ENCODE measurements around the gene LBX1. TPM values are rescaled to one million over a fixed set of nuclear protein-coding genes. Genes with fewer than 3 reads are reported as not detected.

Gene LBX1
- under 1 TPM in 1 of 4 donors, not detected in 3; 0.60 TPM for total RNA-seq

DNA sequence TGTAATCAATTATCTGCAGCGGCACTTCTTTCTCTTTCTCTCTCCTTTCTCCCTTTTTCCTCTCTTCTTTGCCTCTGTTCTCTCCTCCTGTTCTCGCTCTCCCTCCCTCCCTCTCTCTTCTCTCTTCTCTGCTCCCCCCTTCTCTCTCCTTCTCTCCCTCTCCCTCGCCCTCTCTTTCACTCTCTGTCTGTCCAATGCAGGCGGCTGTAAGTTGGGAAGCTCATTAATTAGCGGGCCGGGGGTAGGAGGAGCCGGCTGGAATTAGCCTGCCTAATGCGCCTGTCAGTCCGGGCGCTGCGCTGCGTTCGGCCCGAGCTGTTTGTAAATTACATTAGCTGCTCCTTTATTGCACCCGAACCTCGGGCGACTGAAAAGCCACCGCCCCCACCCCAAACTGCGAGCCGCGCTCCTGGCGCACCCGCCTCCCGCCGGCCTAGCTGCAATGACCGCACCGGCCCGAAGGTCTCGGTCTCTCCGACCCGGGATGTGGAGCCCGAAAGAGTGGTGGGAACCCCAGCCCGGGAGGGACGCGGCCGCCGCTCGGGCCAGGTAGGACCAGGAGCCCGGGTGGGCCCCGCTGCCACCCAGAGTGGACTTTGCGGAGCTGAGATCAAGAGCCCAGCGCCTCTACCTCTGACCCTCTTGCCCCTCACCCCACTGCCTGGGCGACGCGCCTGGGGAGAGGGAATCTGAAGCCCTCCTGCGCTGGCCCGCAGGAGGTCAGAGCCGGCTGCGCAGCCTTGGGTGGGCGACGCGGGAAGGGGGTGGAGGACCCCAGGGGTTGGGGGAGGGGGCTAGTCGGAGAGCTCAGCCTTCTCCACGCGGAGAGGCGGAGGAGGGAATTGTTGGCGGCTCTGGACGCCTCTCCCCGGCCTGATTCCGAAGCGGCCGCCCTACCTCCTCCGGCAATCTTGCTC lies at the start of gene LBX1:
TSS of gene LBX1 (minus strand) at position 198 of the 917 bp plus-strand sequence. CDS start 648 bp downstream, outside the sequence.
- Histone ChIP-seq H3K27me3 (peaks cover 6 to 99% of the 10 kb centered on the region in 2 donors), H3K36me3 (no peaks in the 10 kb centered on the region), H3K4me3 (peak within 1 kb of the TSS in 1 of 4 donors; percentile 26), H3K27ac (no peak within 1 kb of the TSS), H3K4me1 (peaks cover 0 to 60% (median 45%) of the 10 kb centered on the region in 4 donors), H3K9me3 (no peaks in the 10 kb centered on the region)
- no peak for TF ChIP-seq POLR2A (IDR thresholded peaks at IDR 0.05)
- no peak for TF ChIP-seq EP300 (IDR thresholded peaks at IDR 0.05)
- TF ChIP-seq CTCF (IDR thresholded peaks at IDR 0.05), result no peak
- 4% methylated on average over 22 to 39 of the region's 63 CpGs for WGBS, 2 donors
- DNase-seq (ENCODE audit: low spot score in 2 of 2), result no peak

DNA sequence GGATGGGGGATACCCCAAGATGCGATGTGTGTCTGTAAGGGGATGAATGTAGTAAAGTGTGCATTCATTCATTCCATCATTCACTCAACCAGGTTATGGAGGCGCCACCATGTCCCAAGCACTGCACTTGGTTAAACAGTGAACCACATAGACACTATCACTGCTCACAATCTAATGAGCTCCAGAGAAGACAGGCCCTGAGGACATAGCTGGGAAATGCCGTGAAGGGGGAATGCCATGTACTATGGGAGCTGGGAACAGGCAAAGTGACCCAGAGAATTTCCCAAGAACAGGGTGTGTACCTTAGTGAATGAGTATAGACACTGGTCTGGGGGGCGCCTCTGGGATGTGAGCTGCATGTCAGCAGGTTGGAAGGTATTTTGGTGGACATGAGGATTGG lies 44.5 kb upstream of the LBX1 start:
- TF ChIP-seq EP300 (IDR thresholded peaks at IDR 0.05), result no peak
- no peak for TF ChIP-seq CTCF (IDR thresholded peaks at IDR 0.05)
- no peak for TF ChIP-seq POLR2A (IDR thresholded peaks at IDR 0.05)
- 79 to 83% methylated on average over 4 of the region's 4 CpGs for WGBS, 2 donors
- no peak overlapping the region for H3K4me3 ChIP-seq
- peaks cover 0 to 43% of the 10 kb centered on the region in 2 donors for H3K27me3 ChIP-seq
- H3K36me3 ChIP-seq, result no peaks in the 10 kb centered on the region
- H3K27ac ChIP-seq, result no peak overlapping the region
- H3K9me3 ChIP-seq, result no peaks in the 10 kb centered on the region
- no peaks in the 10 kb centered on the region for H3K4me1 ChIP-seq
- DNase-seq (ENCODE audit: low spot score in 2 of 2), result no peak

DNA sequence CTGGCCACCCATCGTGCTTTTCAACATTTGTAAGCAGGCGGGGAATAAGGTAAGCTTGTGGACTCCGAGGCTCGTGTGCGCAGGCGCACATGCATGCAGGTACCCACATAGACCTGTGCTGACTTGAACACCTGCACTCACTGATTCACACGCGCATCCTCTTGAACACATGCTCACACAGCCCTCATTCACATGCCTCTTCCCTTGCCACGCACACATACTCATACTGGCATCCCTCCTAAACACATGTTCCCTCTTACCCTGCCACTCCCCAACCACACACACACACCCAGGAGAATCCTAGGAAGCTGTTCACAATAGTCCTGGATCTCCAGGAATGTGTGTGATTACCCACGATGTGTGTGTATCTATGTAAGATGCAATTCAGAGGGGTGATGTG lies 44.1 kb upstream of the LBX1 start:
- Histone ChIP-seq H3K27me3 (peaks cover 0 to 41% of the 10 kb centered on the region in 2 donors), H3K27ac (no peak overlapping the region), H3K4me3 (no peak overlapping the region), H3K4me1 (no peaks in the 10 kb centered on the region), H3K36me3 (no peaks in the 10 kb centered on the region), H3K9me3 (no peaks in the 10 kb centered on the region)
- 85% methylated on average over 10 of the region's 10 CpGs for WGBS, 2 donors
- no peak for TF ChIP-seq EP300 (IDR thresholded peaks at IDR 0.05)
- TF ChIP-seq POLR2A (IDR thresholded peaks at IDR 0.05), result no peak
- TF ChIP-seq CTCF (IDR thresholded peaks at IDR 0.05), result no peak
- no peak for DNase-seq (ENCODE audit: low spot score in 2 of 2)

GRCh38 chr10:101272229-101272868 lies 43.1 kb upstream of the LBX1 start:
- no peak overlapping the region for H3K27ac ChIP-seq
- peaks cover 0 to 41% of the 10 kb centered on the region in 2 donors for H3K27me3 ChIP-seq
- H3K36me3 ChIP-seq, result no peaks in the 10 kb centered on the region
- no peaks in the 10 kb centered on the region for H3K4me1 ChIP-seq
- H3K4me3 ChIP-seq, result no peak overlapping the region
- H3K9me3 ChIP-seq, result no peaks in the 10 kb centered on the region
- DNase-seq (ENCODE audit: low spot score in 2 of 2), result peak; percentile 21 to 45
- WGBS, 2 donors, result 41 to 45% methylated on average over 13 of the region's 13 CpGs
- TF ChIP-seq CTCF (IDR thresholded peaks at IDR 0.05) (peak; percentile 56 to 59 (median 59)), EP300 (IDR thresholded peaks at IDR 0.05) (no peak)

- H3K9me3 ChIP-seq, result no peaks in the 10 kb centered on the region
- DNase-seq (ENCODE audit: low spot score in 2 of 2), result no peak
- 72 to 78% methylated on average over 3 of the region's 3 CpGs for WGBS, 2 donors
- TF ChIP-seq CTCF (IDR thresholded peaks at IDR 0.05) (no peak), EP300 (IDR thresholded peaks at IDR 0.05) (no peak), POLR2A (IDR thresholded peaks at IDR 0.05) (no peak)
- peaks cover 0 to 44% of the 10 kb centered on the region in 2 donors for H3K27me3 ChIP-seq
- no peaks in the 10 kb centered on the region for H3K4me1 ChIP-seq
- no peak overlapping the region for H3K4me3 ChIP-seq
- H3K36me3 ChIP-seq, result no peaks in the 10 kb centered on the region
- no peak overlapping the region for H3K27ac ChIP-seq
These were observed 41.5 kb upstream of the LBX1 start for GRCh38 chr10:101270763-101271162.
